Mesendoderm (in vitro differentiated cells): ENCODE measurements around the gene RNASE7. TPM values are rescaled to one million over a fixed set of nuclear protein-coding genes. Genes with fewer than 3 reads are reported as not detected.

ENCODE experiments used
- DNase-seq: peaks from one replicate; pipeline ENCODE4 v3.0.0; 2013
- H2AK5ac ChIP-seq: 2 replicates; pipeline ENCODE4 v1.6.1; 2013; ENCODE audit warnings: low read length, inconsistent platforms
- H2BK120ac ChIP-seq: 2 replicates; pipeline ENCODE4 v1.6.1; 2013; ENCODE audit warnings: low read depth, mild to moderate bottlenecking, low read length, moderate library complexity, mixed read lengths
- H2BK15ac ChIP-seq: replicated peaks from 2 replicates; pipeline ENCODE4 v1.6.1; 2013; ENCODE audit warnings: low read depth, mild to moderate bottlenecking, moderate library complexity
- H2BK5ac ChIP-seq: 2 replicates; pipeline ENCODE4 v1.6.1; 2013; ENCODE audit warnings: low read length, inconsistent platforms
- H3K18ac ChIP-seq: 2 replicates; pipeline ENCODE4 v1.6.1; 2013; ENCODE audit warnings: mild to moderate bottlenecking, low read length, mixed read lengths
- H3K23ac ChIP-seq: one replicate; pipeline ENCODE4 v1.6.1; 2013; ENCODE audit warnings: low read length
- H3K27ac ChIP-seq: 2 replicates; pipeline ENCODE4 v1.5.1; 2013; ENCODE audit warnings: low read depth, mild to moderate bottlenecking, inconsistent platforms, low read length, moderate library complexity
- H3K27me3 ChIP-seq: 2 replicates; pipeline ENCODE4 v1.6.1; 2013; ENCODE audit warnings: low read length, control low read depth, mild to moderate bottlenecking, inconsistent platforms; ENCODE audit not compliant: insufficient read depth, poor library complexity
- H3K36me3 ChIP-seq: 2 replicates; pipeline ENCODE4 v1.6.1; 2013; ENCODE audit warnings: low read length, inconsistent platforms; ENCODE audit not compliant: control insufficient read depth, insufficient read depth
- H3K4ac ChIP-seq: one replicate; pipeline ENCODE4 v1.6.1; 2013; ENCODE audit warnings: low read depth, mild to moderate bottlenecking, low read length, moderate library complexity
- H3K4me1 ChIP-seq: 2 replicates; pipeline ENCODE4 v1.6.1; 2013; ENCODE audit warnings: low read depth, low read length, inconsistent platforms; ENCODE audit not compliant: control insufficient read depth
- H3K4me2 ChIP-seq: 2 replicates; pipeline ENCODE4 v1.6.1; 2013; ENCODE audit warnings: low read length
- H3K4me3 ChIP-seq: 2 replicates; pipeline ENCODE4 v1.5.1; 2013; ENCODE audit warnings: mild to moderate bottlenecking, low read length
- H3K56ac ChIP-seq: one replicate; pipeline ENCODE4 v1.6.1; 2013; ENCODE audit warnings: low read length
- H3K79me1 ChIP-seq: 2 replicates; pipeline ENCODE4 v1.6.1; 2013; ENCODE audit warnings: low read length, inconsistent platforms
- H3K79me2 ChIP-seq: 2 replicates; pipeline ENCODE4 v1.6.1; 2013; ENCODE audit warnings: mild to moderate bottlenecking, low read length; ENCODE audit not compliant: control insufficient read depth, insufficient read depth
- H3K9ac ChIP-seq: 2 replicates; pipeline ENCODE4 v1.6.1; 2013; ENCODE audit warnings: low read length, inconsistent platforms
- H4K5ac ChIP-seq: one replicate; pipeline ENCODE4 v1.6.1; 2013; ENCODE audit warnings: low read length
- H4K8ac ChIP-seq: one replicate; pipeline ENCODE4 v1.6.1; 2013; ENCODE audit warnings: low read depth, mild to moderate bottlenecking, control low read depth, low read length, moderate library complexity
- WGBS: extraction: QIAGEN DNeasy Blood & Tissue Kit; methylation state at CpG from one replicate; pipeline ENCODE4 v1.1.7; 2013; ENCODE audit warnings: low lambda C conversion rate, missing lambda C conversion rate; ENCODE audit not compliant: insufficient coverage; ENCODE audit errors: extremely low coverage; 5-methylcytosine and 5-hydroxymethylcytosine counted together
- polyA plus RNA-seq, 2 experiments: library from polyadenylated mRNA; stranded (reverse); fragments of 200-250 nt; gene quantifications; one replicate each; pipeline ENCODE4 v1.2.3, GENCODE V29; 2013

RNASE7 gene
- not detected for polyA plus RNA-seq (2013, experiment 1 of 2)
- not detected for polyA plus RNA-seq (2013, experiment 2 of 2)

GRCh38 chr14:21041676-21042433 lies at the start of gene RNASE7:
RNASE7 (plus strand) TSS chr14:21042362; CDS start chr14:21042993, 631 bp downstream.
- no peak for DNase-seq
- no peaks in the 10 kb centered on the region for H3K79me2 ChIP-seq
- H4K8ac ChIP-seq: no peak within 1 kb of the TSS
- H3K56ac ChIP-seq: no peak within 1 kb of the TSS
- H3K23ac ChIP-seq: no peak within 1 kb of the TSS
- no peaks in the 10 kb centered on the region for H3K79me1 ChIP-seq
- WGBS: no CpG with 5 or more reads among the region's 11 CpGs
- no peak within 1 kb of the TSS for H3K27ac ChIP-seq
- no peak within 1 kb of the TSS for H3K18ac ChIP-seq
- H3K4me2 ChIP-seq: no peak within 1 kb of the TSS
- no peak within 1 kb of the TSS for H3K4me3 ChIP-seq
- no peak within 1 kb of the TSS for H4K5ac ChIP-seq
- no peak within 1 kb of the TSS for H2BK15ac ChIP-seq
- H2BK5ac ChIP-seq: no peak within 1 kb of the TSS
- no peaks in the 10 kb centered on the region for H3K27me3 ChIP-seq
- peaks cover 5% of the 10 kb centered on the region for H3K4me1 ChIP-seq
- H3K9ac ChIP-seq: no peak within 1 kb of the TSS
- H3K36me3 ChIP-seq: no peaks in the 10 kb centered on the region
- H2AK5ac ChIP-seq: no peak within 1 kb of the TSS
- no peak within 1 kb of the TSS for H2BK120ac ChIP-seq
- no peak within 1 kb of the TSS for H3K4ac ChIP-seq

GRCh38 chr14:20996521-20996920 lies 45.6 kb upstream of the RNASE7 start:
- Histone ChIP-seq H2AK5ac (no peak overlapping the region), H3K79me1 (peaks cover 5% of the 10 kb centered on the region), H3K56ac (no peak overlapping the region), H2BK15ac (no peak overlapping the region), H3K4me3 (no peak overlapping the region), H3K79me2 (peaks cover 3% of the 10 kb centered on the region), H4K8ac (no peak overlapping the region), H3K4me2 (no peak overlapping the region), H2BK120ac (no peak overlapping the region), H3K9ac (no peak overlapping the region), H3K4me1 (peaks cover 8% of the 10 kb centered on the region), H3K27ac (no peak overlapping the region), H3K27me3 (no peaks in the 10 kb centered on the region), H4K5ac (no peak overlapping the region), H3K18ac (no peak overlapping the region), H3K23ac (no peak overlapping the region), H2BK5ac (no peak overlapping the region), H3K4ac (no peak overlapping the region), H3K36me3 (peaks cover 8% of the 10 kb centered on the region)
- no CpG with 5 or more reads among the region's 14 CpGs for WGBS
- DNase-seq: no peak

- Histone ChIP-seq H3K4me1 (peaks cover 8% of the 10 kb centered on the region), H3K9ac (no peak overlapping the region), H4K8ac (no peak overlapping the region), H3K79me1 (peaks cover 2% of the 10 kb centered on the region), H2BK5ac (no peak overlapping the region), H3K56ac (no peak overlapping the region), H3K79me2 (no peaks in the 10 kb centered on the region), H3K4me2 (no peak overlapping the region), H3K4ac (no peak overlapping the region), H3K4me3 (no peak overlapping the region), H2BK120ac (no peak overlapping the region), H3K18ac (no peak overlapping the region), H3K27me3 (no peaks in the 10 kb centered on the region), H2BK15ac (no peak overlapping the region), H3K27ac (no peak overlapping the region), H2AK5ac (no peak overlapping the region), H3K36me3 (peaks cover 8% of the 10 kb centered on the region), H3K23ac (no peak overlapping the region), H4K5ac (no peak overlapping the region)
- DNase-seq: no peak
- no CpG with 5 or more reads among the region's 4 CpGs for WGBS
Observed at GRCh38 chr14:20997115-20997514, 45.0 kb upstream of the RNASE7 start.

- no peak overlapping the region for H3K4me3 ChIP-seq
- no peak overlapping the region for H3K23ac ChIP-seq
- H3K56ac ChIP-seq: no peak overlapping the region
- no peaks in the 10 kb centered on the region for H3K27me3 ChIP-seq
- H3K36me3 ChIP-seq: peaks cover 8% of the 10 kb centered on the region
- no peak overlapping the region for H3K27ac ChIP-seq
- H4K5ac ChIP-seq: no peak overlapping the region
- no peaks in the 10 kb centered on the region for H3K79me1 ChIP-seq
- no peak overlapping the region for H3K4me2 ChIP-seq
- H4K8ac ChIP-seq: no peak overlapping the region
- no peak overlapping the region for H2AK5ac ChIP-seq
- no peak overlapping the region for H2BK120ac ChIP-seq
- DNase-seq: no peak
- no peaks in the 10 kb centered on the region for H3K79me2 ChIP-seq
- no peak overlapping the region for H3K4ac ChIP-seq
- H3K9ac ChIP-seq: no peak overlapping the region
- H2BK15ac ChIP-seq: no peak overlapping the region
- no CpG with 5 or more reads among the region's 6 CpGs for WGBS
- no peak overlapping the region for H2BK5ac ChIP-seq
- H3K4me1 ChIP-seq: peaks cover 8% of the 10 kb centered on the region
- H3K18ac ChIP-seq: no peak overlapping the region
Observed at GRCh38 chr14:20997564-20997963, 44.6 kb upstream of the RNASE7 start.

- no peak overlapping the region for H2BK5ac ChIP-seq
- no peak overlapping the region for H4K5ac ChIP-seq
- H3K4me2 ChIP-seq: no peak overlapping the region
- peak; percentile 27 for DNase-seq
- no peak overlapping the region for H2BK120ac ChIP-seq
- H4K8ac ChIP-seq: no peak overlapping the region
- no peaks in the 10 kb centered on the region for H3K79me2 ChIP-seq
- no peak overlapping the region for H3K56ac ChIP-seq
- WGBS: no CpG with 5 or more reads among the region's 3 CpGs
- no peak overlapping the region for H2BK15ac ChIP-seq
- H3K27ac ChIP-seq: no peak overlapping the region
- H3K36me3 ChIP-seq: peaks cover 8% of the 10 kb centered on the region
- H2AK5ac ChIP-seq: no peak overlapping the region
- H3K23ac ChIP-seq: no peak overlapping the region
- H3K18ac ChIP-seq: no peak overlapping the region
- H3K4me3 ChIP-seq: no peak overlapping the region
- no peak overlapping the region for H3K4ac ChIP-seq
- no peaks in the 10 kb centered on the region for H3K79me1 ChIP-seq
- no peaks in the 10 kb centered on the region for H3K27me3 ChIP-seq
- no peak overlapping the region for H3K9ac ChIP-seq
- H3K4me1 ChIP-seq: peaks cover 8% of the 10 kb centered on the region
Observed at GRCh38 chr14:20998139-20998538, 44.0 kb upstream of the RNASE7 start.
